HL-60 (cell line): ENCODE results near the gene GUCY1A2.

Source experiments
- CTCF ChIP-seq: IDR thresholded peaks from one replicate; pipeline ENCODE4 v1.5.1; 2011; ENCODE audit warnings: low read length, control low read depth, inconsistent platforms; ENCODE audit not compliant: insufficient read depth
- GABPA ChIP-seq: IDR thresholded peaks from 2 replicates; pipeline ENCODE4 v1.6.1; 2012; ENCODE audit warnings: low read depth
- POLR2AphosphoS5 ChIP-seq: IDR thresholded peaks from 2 replicates; pipeline ENCODE4 v1.6.1; 2012; ENCODE audit warnings: low read depth
- REST ChIP-seq: IDR thresholded peaks from 2 replicates; pipeline ENCODE4 v1.6.1; 2012; ENCODE audit warnings: low read depth; ENCODE audit not compliant: insufficient replicate concordance
- SPI1 ChIP-seq: IDR thresholded peaks from 2 replicates; pipeline ENCODE4 v1.6.1; 2012; ENCODE audit warnings: low read depth, mild to moderate bottlenecking, borderline replicate concordance

GRCh38 chr11:106937111-106937510 is 81.2 kb downstream of the GUCY1A2 start:
- TF ChIP-seq CTCF (no peak), POLR2AphosphoS5 (no peak), REST (no peak), GABPA (no peak), SPI1 (no peak)
